ENCODE data around the gene KDR. TPM values are rescaled to one million over a fixed set of nuclear protein-coding genes. Genes with fewer than 3 reads are reported as not detected.

Gene KDR
- total RNA-seq, 1 donor from 2014 or later: 1.6 TPM

DNA sequence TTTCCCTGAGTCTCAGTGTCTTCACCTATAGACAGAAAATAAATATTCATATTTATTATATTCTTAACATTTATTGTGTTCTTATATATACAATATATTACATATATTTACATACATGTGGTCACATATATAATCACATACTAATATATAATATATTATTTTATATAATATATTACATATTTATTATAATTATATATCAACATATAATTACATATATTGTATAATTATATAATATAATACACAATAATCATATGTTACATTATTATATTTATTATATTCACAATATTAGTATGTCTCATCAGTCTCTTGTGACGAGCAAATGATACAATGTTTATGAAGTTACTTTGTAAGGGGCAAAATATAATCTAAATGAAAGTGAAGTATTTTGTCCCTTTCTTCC is 87.7 kb downstream of the KDR start:
- H3K4me3 ChIP-seq (ENCODE audit: low read depth, low read length): no peak overlapping the region
- no peak for DNase-seq (ENCODE audit: low read depth)
- no peaks in the 10 kb centered on the region for H3K27me3 ChIP-seq (ENCODE audit: control insufficient read depth, insufficient read depth, low read length)
- TF ChIP-seq, protein P1, sequence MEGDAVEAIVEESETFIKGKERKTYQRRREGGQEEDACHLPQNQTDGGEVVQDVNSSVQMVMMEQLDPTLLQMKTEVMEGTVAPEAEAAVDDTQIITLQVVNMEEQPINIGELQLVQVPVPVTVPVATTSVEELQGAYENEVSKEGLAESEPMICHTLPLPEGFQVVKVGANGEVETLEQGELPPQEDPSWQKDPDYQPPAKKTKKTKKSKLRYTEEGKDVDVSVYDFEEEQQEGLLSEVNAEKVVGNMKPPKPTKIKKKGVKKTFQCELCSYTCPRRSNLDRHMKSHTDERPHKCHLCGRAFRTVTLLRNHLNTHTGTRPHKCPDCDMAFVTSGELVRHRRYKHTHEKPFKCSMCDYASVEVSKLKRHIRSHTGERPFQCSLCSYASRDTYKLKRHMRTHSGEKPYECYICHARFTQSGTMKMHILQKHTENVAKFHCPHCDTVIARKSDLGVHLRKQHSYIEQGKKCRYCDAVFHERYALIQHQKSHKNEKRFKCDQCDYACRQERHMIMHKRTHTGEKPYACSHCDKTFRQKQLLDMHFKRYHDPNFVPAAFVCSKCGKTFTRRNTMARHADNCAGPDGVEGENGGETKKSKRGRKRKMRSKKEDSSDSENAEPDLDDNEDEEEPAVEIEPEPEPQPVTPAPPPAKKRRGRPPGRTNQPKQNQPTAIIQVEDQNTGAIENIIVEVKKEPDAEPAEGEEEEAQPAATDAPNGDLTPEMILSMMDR (IDR thresholded peaks at IDR 0.05; ENCODE audit: insufficient read depth, low read length, poor library complexity, severe bottlenecking): no peak
- H3K36me3 ChIP-seq (ENCODE audit: control insufficient read depth, insufficient read depth, low read length): no peaks in the 10 kb centered on the region

DNA sequence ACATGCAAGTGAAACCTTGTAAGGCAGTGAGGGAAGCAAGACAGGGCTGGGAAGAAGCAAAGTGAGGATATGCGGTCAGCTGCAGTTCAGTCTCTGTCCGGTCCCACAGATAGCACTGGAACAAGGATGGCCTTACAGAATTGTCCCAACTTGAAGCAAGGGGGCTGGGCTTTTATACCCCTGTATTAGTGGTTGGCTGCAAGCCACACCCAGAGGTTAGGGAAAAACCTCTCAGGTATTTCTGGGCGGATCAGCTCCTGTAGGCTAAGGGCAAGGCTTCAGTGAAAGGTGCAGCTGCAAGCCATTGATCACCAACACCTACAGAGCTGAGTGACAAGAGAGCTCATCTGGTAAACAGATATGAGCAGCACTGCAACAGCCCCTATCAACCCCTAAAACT is 89.0 kb downstream of the KDR start:
- TF ChIP-seq, protein P1 (IDR thresholded peaks at IDR 0.05; ENCODE audit: insufficient read depth, low read length, poor library complexity, severe bottlenecking): no peak
- DNase-seq (ENCODE audit: low read depth): no peak
- Histone ChIP-seq H3K27me3 (ENCODE audit: control insufficient read depth, insufficient read depth, low read length) (no peaks in the 10 kb centered on the region), H3K36me3 (ENCODE audit: control insufficient read depth, insufficient read depth, low read length) (no peaks in the 10 kb centered on the region), H3K4me3 (ENCODE audit: low read depth, low read length) (no peak overlapping the region)

DNA sequence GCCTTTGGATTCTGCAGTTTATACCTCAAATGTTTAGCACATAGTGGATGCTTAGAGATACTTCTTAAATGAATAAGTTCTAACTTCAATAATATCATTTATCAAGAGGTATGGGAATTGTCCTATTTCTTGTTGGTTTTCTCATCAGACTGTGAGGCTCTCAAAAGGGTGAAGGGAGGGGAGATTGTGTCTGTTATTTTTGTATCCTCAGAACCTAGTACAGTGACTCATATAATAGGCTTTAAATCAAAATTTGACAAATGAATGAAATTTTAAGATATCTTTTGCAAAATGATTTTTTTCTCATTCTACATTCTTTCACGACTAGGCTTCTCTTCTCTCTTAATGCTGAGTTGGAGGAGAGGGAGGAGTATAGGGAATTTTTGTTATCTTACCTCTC is 89.5 kb downstream of the KDR start:
- no peaks in the 10 kb centered on the region for H3K36me3 ChIP-seq (ENCODE audit: control insufficient read depth, insufficient read depth, low read length)
- H3K27me3 ChIP-seq (ENCODE audit: control insufficient read depth, insufficient read depth, low read length): no peaks in the 10 kb centered on the region
- DNase-seq (ENCODE audit: low read depth): no peak
- no peak overlapping the region for H3K4me3 ChIP-seq (ENCODE audit: low read depth, low read length)
- TF ChIP-seq, protein P1 (IDR thresholded peaks at IDR 0.05; ENCODE audit: insufficient read depth, low read length, poor library complexity, severe bottlenecking): no peak

DNA sequence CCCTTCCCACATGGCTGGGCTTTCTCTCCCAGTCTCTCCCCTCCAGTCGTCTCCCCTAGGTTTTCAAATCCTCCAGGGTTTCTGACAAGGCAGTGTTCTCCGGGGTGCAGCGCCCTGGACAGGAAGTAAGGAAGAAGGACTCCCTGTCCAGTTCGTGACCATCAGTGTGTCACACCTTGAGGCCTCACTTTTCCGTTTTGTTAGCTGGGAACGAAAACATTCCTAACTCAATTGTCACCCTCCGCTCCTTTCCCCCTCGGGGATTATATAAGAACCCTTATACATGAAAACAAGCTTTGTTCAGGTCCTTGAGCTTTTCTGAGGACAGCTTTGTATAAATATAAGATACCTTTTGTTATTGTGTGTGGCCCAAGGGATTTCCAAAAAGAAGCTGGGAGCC is 92.1 kb downstream of the KDR start:
- DNase-seq (ENCODE audit: low read depth): no peak
- no peak overlapping the region for H3K4me3 ChIP-seq (ENCODE audit: low read depth, low read length)
- TF ChIP-seq, protein P1 (IDR thresholded peaks at IDR 0.05; ENCODE audit: insufficient read depth, low read length, poor library complexity, severe bottlenecking): no peak
- H3K36me3 ChIP-seq (ENCODE audit: control insufficient read depth, insufficient read depth, low read length): no peaks in the 10 kb centered on the region
- H3K27me3 ChIP-seq (ENCODE audit: control insufficient read depth, insufficient read depth, low read length): no peaks in the 10 kb centered on the region

DNA sequence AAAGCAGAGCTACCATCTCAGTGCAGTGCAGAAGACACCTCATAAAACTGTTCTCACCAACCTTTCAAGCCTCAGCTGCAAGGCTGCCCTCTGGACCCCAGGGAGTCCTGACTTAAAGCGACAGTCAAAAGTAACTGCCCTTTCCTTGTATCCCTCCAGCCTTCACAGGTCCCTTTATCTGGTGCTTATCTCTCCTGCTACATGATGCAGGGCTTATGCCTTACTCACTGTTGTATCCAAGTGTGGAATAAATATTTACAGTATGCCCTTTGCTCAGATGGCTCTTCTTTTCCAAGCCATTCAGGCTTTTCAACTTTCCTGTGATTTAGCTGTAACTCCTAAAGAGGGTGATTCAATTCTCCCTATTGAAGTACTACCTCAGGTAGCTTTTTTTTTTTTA is 92.6 kb downstream of the KDR start:
- Histone ChIP-seq H3K36me3 (ENCODE audit: control insufficient read depth, insufficient read depth, low read length) (no peaks in the 10 kb centered on the region), H3K4me3 (ENCODE audit: low read depth, low read length) (no peak overlapping the region), H3K27me3 (ENCODE audit: control insufficient read depth, insufficient read depth, low read length) (no peaks in the 10 kb centered on the region)
- no peak for DNase-seq (ENCODE audit: low read depth)
- TF ChIP-seq, protein P1 (IDR thresholded peaks at IDR 0.05; ENCODE audit: insufficient read depth, low read length, poor library complexity, severe bottlenecking): no peak

DNA sequence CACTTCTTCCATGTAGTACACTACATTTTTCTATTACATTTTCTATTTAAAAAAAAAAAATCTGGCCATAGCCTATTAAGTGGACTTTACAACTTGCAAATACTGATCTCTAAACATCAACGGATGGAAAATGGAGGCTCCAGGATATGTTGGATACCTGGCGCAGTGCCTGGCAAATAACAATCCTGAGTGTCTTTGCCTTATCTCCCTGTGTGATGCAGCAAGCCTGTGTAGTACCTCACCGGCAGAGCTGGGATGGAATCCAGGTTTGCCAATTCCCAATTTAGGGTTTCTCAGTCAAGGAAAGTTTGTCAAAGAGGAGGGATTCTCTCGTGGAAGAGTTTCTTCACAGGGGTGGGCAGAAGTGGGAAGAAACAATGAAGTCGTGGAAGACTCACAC is 93.2 kb downstream of the KDR start:
- H3K27me3 ChIP-seq (ENCODE audit: control insufficient read depth, insufficient read depth, low read length): no peaks in the 10 kb centered on the region
- no peak for DNase-seq (ENCODE audit: low read depth)
- TF ChIP-seq, protein P1 (IDR thresholded peaks at IDR 0.05; ENCODE audit: insufficient read depth, low read length, poor library complexity, severe bottlenecking): no peak
- no peak overlapping the region for H3K4me3 ChIP-seq (ENCODE audit: low read depth, low read length)
- H3K36me3 ChIP-seq (ENCODE audit: control insufficient read depth, insufficient read depth, low read length): no peaks in the 10 kb centered on the region
